Stomach (tissue), 4 donors: ENCODE data around the gene C16orf95.

Experiments used
- EP300 ChIP-seq: sonication (generic); formaldehyde crosslinking; IDR thresholded peaks from one replicate; pipeline ENCODE4 v1.6.1; 2017; ENCODE audit warnings: antibody characterized with exemption
- POLR2A ChIP-seq, 4 donors: fragments of 450-650 bp; IDR thresholded peaks; one replicate each; pipeline ENCODE4 v1.6.1; 2016; ENCODE audit warnings: antibody characterized with exemption in 4 of 4, control low read depth in 2 of 4, mild to moderate bottlenecking in 1 of 4, moderate library complexity in 1 of 4
- POLR2AphosphoS5 ChIP-seq, 3 donors: sonication (generic); formaldehyde crosslinking; IDR thresholded peaks; one replicate each; pipeline ENCODE4 v1.6.1; 2016; ENCODE audit warnings: antibody characterized with exemption in 3 of 3
- TF ChIP-seq, protein P1 (sequence below), 7 experiments: fragments of 450-650 bp in 4 of 7; fragments of 200-600 bp in 3 of 7; sonication (generic) in 3 of 7; IDR thresholded peaks; one replicate each; pipeline ENCODE4 v1.5.1; 2016 to 2019; ENCODE audit warnings: antibody characterized with exemption in 7 of 7, control low read depth in 2 of 7, mild to moderate bottlenecking in 1 of 7

DNA sequence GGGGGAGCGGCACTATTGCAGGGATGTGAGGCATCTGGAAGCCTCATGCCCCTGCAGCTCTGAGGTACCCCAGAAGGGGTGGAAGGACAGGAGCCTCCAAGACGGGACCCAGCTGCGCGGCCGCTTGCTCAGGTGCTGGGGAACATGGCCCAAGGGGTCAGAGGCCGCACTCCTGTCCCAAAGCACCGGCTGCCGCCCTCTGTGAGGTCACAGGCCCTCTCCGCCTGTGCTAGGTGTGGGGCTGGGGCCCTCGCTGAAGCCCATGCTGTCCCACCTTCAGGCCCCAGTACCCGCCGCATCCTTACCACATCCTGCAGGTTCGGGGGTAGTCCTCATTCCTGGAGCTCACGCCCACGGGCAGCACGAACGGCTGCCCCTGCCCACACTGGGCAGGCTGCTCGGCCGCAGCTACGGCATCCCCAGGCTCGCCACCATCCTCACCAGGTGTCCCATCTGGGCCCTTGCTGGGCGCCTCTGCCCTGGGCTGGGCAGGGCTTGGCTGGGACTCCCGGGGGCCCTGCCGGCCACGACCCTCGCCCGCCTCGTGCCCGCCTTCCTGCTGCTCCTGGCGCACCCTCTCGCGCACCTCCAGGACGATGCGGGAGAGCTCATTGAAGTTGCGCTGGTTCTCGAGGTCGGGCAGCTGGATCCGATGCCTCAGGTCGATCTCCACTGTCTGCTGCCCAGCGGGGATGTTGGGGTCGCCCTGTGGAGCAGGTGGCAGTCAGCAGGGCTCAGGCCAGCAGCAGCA is 16.6 kb upstream of the C16orf95 start:
- TF ChIP-seq, protein P1, sequence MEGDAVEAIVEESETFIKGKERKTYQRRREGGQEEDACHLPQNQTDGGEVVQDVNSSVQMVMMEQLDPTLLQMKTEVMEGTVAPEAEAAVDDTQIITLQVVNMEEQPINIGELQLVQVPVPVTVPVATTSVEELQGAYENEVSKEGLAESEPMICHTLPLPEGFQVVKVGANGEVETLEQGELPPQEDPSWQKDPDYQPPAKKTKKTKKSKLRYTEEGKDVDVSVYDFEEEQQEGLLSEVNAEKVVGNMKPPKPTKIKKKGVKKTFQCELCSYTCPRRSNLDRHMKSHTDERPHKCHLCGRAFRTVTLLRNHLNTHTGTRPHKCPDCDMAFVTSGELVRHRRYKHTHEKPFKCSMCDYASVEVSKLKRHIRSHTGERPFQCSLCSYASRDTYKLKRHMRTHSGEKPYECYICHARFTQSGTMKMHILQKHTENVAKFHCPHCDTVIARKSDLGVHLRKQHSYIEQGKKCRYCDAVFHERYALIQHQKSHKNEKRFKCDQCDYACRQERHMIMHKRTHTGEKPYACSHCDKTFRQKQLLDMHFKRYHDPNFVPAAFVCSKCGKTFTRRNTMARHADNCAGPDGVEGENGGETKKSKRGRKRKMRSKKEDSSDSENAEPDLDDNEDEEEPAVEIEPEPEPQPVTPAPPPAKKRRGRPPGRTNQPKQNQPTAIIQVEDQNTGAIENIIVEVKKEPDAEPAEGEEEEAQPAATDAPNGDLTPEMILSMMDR (IDR thresholded peaks at IDR 0.05) = no peak
- no peak for TF ChIP-seq POLR2A (IDR thresholded peaks at IDR 0.05)
- TF ChIP-seq POLR2AphosphoS5 (IDR thresholded peaks at IDR 0.05) = no peak
- no peak for TF ChIP-seq EP300
